ENCODE data around the gene TRAPPC2L.

Gene TRAPPC2L

GRCh38 chr16:88861359-88861758 is 4.4 kb downstream of the TRAPPC2L start:
- DNase-seq: no peak

- DNase-seq: no peak
These were observed 6.0 kb downstream of the TRAPPC2L start for GRCh38 chr16:88862968-88863367.

- no peak for DNase-seq
These were observed 6.5 kb downstream of the TRAPPC2L start for GRCh38 chr16:88863426-88863825.

GRCh38 chr16:88864099-88864498 is 7.2 kb downstream of the TRAPPC2L start:
- no peak for DNase-seq

GRCh38 chr16:88864521-88864920 is 7.6 kb downstream of the TRAPPC2L start:
- DNase-seq: no peak

- no peak for DNase-seq
These were observed 8.4 kb downstream of the TRAPPC2L start for GRCh38 chr16:88865310-88865709.

- DNase-seq: no peak
These were observed 8.8 kb downstream of the TRAPPC2L start for GRCh38 chr16:88865742-88866141.

GRCh38 chr16:88866151-88866920 is 9.4 kb downstream of the TRAPPC2L start, which contains the start of gene PABPN1L:
Gene PABPN1L (minus strand): TSS chr16:88866660. CDS start chr16:88866606, 54 bp downstream.
- DNase-seq: no peak

GRCh38 chr16:88867581-88868246 is 10.8 kb downstream of the TRAPPC2L start:
- DNase-seq: no peak

- DNase-seq: no peak
These were observed 12.2 kb downstream of the TRAPPC2L start for GRCh38 chr16:88868974-88869672.

GRCh38 chr16:88869673-88869980 is 12.7 kb downstream of the TRAPPC2L start:
- DNase-seq: no peak

GRCh38 chr16:88870608-88871348 is 13.9 kb downstream of the TRAPPC2L start:
- peak; percentile 63 for DNase-seq

- no peak for DNase-seq
These were observed 14.4 kb downstream of the TRAPPC2L start for GRCh38 chr16:88871349-88871702.

GRCh38 chr16:88871730-88872416 is 14.9 kb downstream of the TRAPPC2L start:
- no peak for DNase-seq

GRCh38 chr16:88872650-88873331 is 15.9 kb downstream of the TRAPPC2L start:
- DNase-seq: no peak

GRCh38 chr16:88874938-88875599 is 18.1 kb downstream of the TRAPPC2L start:
- DNase-seq: no peak

- no peak for DNase-seq
These were observed 18.8 kb downstream of the TRAPPC2L start for GRCh38 chr16:88875703-88876234.

GRCh38 chr16:88876942-88877526 is 20.1 kb downstream of the TRAPPC2L start:
- DNase-seq: no peak

- DNase-seq: no peak
These were observed 20.8 kb downstream of the TRAPPC2L start for GRCh38 chr16:88877564-88878289.

- DNase-seq: no peak
These were observed 21.4 kb downstream of the TRAPPC2L start for GRCh38 chr16:88878356-88878755.

Data from inflammatory macrophage treated with lipopolysaccharide for 4 hours (primary cell).